Lung microvascular endothelial cell (primary cell): ENCODE measurements around the gene HSPB2. TPM values are rescaled to one million over a fixed set of nuclear protein-coding genes. Genes with fewer than 3 reads are reported as not detected.
"Not testable (repeated sequence)": the region's sequence is repeated elsewhere in the genome, so short reads cannot be mapped to it uniquely, and the experiment has no call there.

ENCODE experiments used
- DNase-seq, 2 donors: peaks; one replicate each; pipeline versions ENCODE4 v3.0.0 to v3.0.0-alpha.2; 2010; ENCODE audit warnings: low read depth in 2 of 2
- total RNA-seq: library from RNA; depleted of rRNA; stranded (reverse); fragments of >200 nt; gene quantifications from 2 replicates; pipeline ENCODE4 v1.2.1, GENCODE V29; 2014

HSPB2 gene, protein sequence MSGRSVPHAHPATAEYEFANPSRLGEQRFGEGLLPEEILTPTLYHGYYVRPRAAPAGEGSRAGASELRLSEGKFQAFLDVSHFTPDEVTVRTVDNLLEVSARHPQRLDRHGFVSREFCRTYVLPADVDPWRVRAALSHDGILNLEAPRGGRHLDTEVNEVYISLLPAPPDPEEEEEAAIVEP
- not detected in 2 replicates for total RNA-seq

DNA sequence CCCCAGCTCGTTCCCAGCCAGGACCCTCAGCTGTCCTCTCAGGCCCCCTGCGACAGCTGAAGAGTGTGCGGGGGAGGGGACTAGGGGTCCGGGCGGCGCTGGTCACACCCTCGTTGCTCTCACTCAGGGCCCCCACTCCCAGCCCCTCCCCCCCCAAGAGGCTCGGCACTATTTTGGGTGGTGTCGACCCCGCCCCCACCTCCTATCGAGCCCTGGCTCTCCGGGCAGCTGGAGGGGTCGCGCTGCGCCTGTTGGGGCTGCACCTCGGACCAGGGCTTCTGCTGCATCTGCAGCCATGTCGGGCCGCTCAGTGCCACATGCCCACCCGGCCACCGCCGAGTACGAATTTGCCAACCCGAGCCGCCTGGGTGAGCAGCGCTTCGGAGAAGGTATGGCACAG, at the start of gene HSPB2:
HSPB2 (plus strand) TSS at position 200 of the 400 bp plus-strand sequence; CDS start at position 296, 96 bp downstream.
- no peak for DNase-seq

DNA sequence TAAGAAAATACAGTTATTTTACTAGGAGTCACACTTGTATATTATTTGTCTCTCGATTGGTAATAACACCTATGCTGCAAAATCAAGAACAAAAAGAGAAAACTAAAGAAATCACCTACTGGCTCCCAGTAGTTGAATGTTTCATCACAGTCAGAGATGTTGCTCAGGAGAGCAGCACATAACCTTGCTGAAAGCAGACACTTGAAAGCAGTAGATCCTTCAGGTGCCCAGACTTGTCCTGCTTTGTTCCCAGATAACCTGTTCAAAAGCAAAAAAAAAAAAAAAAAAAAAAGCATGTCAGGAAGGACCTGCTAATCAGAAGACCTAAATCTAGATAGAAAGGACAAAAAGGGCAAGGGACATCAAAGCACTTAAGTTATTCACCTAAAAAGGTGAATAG, 42.4 kb upstream of the HSPB2 start:
- no peak for DNase-seq

DNA sequence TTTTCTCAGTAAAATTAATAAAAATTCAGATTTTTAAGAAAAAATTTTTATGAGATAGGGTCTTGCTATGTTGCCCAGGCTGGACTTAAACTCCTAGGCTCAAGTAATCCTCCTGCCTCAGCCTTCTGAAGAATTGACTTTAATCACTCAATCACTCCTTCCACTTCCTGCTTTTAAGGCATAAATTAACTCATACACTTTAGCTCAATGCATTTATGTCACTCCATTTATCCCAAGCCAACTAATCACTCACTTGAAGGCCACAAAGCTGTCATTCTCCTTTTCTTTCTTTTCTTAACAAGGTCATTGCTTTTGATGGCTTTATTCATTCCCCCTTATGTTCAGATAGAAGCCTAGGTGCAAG, 42.0 kb upstream of the HSPB2 start:
- DNase-seq: no peak

DNA sequence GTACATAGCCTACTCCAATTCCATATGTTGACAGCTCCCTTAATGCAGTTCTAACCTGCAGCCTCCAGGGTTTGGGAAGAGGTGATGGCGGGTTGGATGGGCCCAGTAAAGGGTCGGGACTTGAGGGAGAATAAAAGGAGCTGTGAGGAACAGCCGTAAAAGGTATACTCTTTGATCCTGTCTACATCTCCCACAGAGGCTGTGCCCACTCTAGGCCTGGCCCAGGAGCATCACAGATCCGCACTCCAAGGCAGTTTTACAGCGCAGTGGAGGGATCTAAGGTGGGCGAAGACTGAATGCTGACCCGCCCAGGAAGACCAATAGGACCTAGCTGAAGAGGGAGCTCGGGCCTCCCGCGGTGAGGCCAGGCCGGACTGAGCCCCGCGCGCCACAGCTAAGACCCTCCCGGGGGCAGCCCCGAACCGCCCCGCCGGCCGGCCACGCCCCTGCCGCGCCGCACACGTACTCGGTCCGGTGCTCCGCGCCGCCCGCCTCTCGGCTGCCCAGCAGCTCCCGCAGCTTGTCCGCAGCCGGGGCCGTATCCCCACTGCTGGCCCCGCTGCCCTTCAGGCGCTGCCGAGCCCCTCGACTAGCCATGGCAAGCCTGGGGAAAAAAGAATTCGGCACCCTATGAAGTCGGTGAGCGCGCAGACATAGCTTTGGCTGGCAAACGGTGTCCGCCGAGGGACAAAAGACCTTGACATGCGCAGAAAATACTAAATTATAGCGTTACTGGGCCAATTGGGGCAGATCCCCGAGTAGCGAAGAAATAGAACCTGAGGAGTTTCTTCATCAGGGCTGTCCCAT, 41.4 kb upstream of the HSPB2 start, which contains the start of gene ALG9:
ALG9 (minus strand) TSS at position 696 of the 807 bp plus-strand sequence; CDS start at position 597, 99 bp downstream.
- peak; percentile 86 to 88 for DNase-seq

DNA sequence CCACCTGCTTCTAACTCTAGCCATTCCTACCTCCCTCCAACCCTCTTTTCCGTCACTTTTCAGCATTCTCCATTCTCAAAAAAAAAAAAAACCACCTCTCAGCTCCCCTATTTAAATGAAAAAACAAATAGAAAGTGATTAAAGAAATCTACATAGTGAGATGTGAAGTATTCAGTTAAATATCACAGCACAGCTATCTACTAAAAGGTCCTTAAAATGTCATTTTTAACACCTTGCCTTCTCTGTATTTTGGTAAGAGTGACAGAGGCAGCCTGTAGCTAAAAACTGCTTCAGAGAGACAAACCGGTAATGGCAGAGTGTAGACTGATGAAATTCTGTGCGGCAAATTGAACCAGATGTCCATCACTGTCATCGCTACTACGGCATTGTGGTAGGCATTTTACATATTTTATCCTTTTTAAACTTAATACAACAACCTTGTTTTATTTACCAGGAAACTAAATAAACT, 40.8 kb upstream of the HSPB2 start:
- peak in 1 of 2 donors; percentile 20 for DNase-seq

DNA sequence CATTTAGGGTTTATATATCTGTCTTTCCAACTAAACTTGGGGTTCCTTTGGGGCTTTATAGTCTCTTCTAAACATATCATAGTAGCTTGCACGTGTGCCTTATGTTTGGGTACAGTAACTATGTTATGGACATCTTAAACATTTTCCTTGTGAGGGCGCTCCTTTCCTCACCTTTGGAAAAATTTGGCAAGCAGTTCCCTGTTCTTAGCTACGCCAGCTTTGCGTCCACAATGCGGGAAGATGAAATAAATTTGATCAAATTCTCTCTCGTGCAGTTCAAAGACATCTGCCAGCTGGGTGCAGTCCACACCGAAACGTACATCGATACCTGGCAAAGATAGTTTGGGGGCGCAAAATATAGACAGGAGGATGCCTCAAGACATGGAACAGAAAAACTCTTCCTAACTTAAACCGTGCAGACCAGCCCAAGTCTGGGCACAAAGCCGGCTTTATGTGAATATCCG, 34.1 kb upstream of the HSPB2 start:
- peak in 1 of 2 donors; percentile 18 for DNase-seq

DNA sequence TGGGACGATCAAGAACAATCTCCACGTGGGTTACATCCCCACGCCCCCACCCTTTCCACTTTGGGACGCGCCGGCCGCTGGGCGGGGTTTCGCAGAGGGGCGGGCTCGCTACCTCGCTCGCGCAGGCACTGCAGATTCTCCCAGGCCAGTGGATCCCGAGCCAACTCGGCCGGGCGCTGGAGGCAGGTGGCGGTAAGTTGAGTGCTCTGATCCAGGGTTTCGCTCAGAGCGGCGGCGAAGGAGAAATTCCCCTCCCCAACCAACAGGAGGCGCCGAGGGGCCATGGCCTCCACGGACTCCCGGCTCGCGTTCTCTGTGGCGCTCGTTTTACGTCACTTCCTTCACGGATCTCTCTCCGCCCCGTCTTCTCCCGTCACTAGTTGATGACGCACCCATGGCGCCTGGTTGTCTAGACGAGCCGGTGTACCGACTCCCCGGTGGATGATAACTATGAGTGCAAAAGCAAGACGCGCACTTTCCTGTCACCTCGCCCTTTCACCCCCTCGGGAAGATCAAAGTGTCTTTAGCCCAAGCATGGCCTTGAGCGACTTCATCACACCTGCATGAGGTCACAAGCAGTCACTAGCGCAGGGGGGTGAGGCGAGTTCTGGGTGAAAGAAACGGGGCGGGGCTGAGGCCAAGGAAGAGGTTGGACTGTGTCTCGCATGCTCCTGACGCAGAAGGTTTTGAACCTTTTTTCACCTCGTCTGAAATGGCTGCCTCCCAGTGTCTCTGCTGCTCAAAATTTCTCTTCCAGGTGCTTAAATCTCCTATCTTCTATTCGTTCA, 33.5 kb upstream of the HSPB2 start, which contains the start of the genes CFAP68 and FDXACB1:
CFAP68 (plus strand) TSS at position 693 of the 788 bp plus-strand sequence; CDS start at position 713, 20 bp downstream.
FDXACB1 (minus strand) TSS at position 317 of the 788 bp plus-strand sequence; CDS start at position 284, 33 bp downstream.
- peak; percentile 98 to 99 for DNase-seq

DNA sequence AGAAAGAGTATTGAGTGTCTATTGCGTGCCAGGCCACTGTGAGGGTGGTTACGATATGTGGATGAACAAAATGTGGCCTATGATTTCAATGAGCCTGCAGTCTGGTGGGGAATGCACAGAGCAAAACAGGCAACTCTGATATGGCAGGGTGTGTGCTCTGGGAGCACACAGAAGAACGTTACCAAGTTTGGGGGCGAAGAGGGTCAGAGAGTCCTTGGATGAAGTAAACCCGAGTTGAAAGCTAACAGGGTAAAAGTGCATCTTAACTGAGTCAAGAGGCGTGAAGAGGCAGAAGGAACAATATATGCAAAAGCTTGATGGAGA, 32.9 kb upstream of the HSPB2 start:
- DNase-seq: no peak

DNA sequence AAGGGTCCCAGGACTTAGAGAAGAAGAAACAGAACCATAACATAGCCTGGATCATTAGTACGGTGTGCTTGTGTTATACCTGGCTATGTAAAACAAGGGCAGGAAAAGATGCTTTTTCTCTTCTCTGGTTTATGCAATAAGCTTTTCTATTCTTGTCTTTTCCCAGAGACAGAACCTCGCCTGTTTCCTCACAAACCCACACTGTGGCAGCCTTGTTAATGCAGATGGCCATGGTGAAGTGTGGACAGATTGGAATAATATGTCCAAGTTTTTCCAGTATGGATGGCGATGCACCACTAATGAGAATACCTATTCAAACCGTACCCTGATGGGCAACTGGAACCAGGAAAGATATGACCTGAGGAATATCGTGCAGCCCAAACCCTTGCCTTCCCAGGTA, 30.3 kb upstream of the HSPB2 start:
- no peak for DNase-seq

DNA sequence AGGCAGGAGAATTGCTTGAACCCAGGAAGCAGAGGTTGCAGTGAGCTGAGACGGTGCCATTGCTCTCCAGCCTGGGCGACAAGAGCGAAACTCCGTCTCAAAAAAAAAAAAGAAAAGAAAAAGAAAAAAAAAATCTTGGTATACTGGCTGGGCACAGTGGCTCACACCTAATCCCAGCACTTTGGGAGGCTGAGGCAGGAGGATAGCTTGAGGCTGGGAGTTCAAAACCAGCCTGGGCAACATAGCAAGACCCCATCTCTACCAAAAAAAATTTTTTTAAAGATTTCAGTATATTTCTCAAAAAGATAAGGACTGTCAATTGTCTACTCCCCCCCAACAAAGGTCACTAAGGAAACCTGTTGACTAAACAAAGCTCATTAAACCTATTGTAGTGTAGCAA, 27.5 kb upstream of the HSPB2 start:
- not testable (repeated sequence) for DNase-seq

DNA sequence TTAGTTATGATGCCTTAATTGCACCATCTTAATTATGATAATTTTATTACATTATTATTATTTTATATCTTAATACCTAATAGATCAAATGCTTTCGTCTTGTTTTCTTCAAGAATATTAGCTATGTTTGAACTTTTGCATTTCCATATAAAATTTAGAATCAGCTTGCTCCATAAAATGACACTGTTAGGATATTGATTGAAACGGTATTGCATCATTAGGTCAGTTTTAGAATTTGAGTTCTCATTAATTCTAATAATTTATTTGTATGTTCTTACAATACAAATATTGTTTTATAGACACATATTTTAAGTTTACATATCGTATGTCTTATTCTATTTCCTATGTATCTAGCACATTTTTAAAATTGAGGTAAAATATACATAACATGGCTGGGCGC, 26.5 kb upstream of the HSPB2 start:
- no peak for DNase-seq

DNA sequence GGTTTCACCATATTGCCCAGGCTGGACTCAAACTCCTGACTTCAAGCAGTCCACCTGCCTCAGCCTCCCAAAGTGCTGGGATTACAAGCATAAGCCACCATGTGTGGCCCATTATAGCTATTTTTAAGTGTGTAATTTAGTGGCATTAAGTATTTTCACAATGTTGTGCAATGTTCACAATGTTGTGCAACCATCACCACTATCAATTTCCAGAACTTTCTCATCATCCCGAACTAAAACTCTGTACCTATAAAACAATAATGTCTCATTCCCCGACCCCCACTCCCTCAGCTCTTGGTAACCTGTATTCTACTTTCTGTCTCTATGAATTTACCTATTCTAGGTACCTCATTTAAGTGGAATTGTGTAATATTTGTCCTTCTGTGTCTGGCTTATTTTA, 25.7 kb upstream of the HSPB2 start:
- no peak for DNase-seq

DNA sequence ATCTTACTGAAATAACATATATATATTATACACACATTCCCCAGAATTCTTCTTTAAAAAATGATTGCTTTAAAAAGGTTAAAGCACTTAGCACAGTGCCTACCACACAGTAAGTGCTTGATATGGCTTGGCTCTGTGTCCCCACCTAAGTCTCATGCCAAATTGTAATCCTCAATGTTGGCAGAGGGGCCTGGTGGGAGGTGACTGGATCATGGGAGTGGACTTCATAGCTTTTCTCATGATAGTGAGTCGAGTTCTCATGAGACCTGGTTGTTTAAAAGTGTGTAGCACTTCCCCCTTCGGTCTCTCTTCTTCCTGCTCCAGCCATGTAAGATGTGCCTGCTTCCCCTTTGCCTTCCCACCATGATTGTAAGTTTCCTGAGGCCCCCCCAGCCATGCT, 7.1 kb upstream of the HSPB2 start:
- DNase-seq: no peak

DNA sequence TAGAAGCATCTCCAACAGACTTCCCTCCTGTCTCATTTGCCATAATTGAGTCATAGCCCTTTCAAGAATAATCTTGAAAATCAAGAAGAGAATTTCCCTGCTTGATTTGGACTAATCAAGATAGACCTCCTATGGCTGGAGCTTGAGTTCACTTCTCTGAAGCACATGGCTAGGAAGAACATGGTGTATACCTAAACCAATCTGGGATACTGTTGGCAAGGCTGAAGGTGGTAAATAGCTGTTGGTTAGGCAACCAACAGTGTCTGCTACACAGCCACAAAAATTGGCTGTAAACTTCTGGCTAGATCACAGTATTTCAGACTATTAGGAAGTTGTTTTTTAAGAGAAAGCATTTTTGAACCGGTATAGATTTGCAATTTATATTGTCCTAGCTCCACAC, 5.9 kb upstream of the HSPB2 start:
- DNase-seq: no peak

DNA sequence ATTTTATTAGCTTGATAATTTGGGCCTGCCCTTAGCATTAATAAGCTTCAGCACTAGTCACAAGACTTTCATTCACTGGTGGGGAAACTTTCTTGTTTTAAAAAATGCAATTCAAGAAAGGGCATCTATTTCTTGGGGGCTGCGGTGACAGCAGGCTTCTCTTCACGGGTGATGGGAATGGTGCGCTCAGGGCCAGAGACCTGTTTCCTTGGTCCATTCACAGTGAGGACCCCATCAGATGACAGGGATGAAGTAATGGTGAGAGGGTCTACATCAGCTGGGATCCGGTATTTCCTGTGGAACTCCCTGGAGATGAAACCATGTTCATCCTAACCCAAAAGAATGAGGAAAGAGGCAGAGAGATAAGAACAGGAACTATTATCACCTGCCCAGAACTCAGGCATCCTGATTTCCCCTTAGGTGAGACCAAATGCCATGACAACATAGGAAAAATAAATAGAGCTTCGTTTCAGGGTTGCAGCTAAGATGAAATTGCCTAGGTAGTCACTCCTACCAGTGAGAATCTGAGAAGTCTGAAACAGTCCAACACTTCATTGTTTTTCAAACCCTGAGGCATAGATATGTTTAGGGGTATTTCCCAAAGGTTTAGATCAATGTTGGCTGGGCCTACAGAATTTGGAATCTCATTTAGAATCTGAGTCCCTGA, 3.8 kb upstream of the HSPB2 start:
- DNase-seq: no peak

DNA sequence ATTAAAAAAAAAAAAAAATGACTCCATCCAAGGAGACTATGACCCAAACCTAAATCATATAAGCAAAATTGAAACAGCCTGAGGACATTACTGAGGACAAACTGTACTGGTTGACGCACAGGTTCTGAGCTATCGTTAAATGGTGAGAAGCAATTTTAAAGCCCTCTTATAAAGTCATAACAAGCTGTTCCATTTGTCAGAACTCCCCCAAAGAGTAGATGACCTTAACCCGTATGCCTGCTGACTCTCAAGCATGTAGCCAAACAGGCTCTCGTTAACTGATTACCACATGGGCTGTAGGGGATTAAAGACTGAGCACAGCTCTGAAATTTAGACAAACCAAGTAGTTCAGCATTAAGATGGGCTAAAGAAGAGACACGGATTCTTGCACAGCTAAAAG, 3.2 kb upstream of the HSPB2 start:
- DNase-seq: no peak

DNA sequence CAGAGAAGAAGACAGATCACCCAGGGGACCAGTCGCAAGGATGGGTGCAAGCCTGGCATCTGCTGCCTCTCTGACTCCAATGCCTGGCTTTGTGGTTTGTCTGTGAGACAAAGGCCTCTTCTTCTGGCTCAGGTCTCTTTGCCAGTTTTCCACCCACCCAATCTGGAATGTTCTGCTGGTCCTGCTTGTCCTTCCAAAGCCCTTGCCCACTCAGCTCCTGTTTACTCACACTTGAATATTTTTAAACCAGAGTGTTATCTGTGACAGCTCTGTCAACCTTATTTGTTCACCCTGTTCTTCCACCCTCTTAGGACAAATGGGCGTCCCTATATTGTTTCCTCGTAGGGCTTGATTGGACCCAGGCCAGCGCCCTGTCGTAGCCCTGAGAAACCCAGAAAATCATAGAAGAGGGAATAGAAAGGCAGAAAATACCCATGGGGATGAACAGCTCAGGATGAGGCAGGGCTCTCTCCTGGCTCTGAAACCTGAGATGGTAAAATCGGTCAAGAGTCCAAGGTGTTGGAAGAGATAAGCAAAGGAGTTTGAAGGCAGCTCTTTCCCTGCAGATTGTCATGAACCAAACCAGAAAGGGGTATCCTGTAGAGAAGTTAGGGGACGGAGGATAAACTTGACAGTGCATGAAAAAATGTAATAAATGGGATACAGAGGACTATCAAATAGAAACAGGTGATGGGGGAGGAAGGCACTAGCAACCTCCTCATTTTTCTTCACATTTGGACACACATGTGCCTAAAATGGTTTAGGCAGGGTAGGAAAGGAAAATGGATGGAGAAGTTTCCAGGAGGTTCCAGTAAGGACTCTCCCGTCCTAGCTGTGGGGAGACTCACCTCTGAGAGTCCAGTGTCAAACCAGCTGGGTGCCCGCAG, 1.6 kb upstream of the HSPB2 start:
- DNase-seq: no peak

DNA sequence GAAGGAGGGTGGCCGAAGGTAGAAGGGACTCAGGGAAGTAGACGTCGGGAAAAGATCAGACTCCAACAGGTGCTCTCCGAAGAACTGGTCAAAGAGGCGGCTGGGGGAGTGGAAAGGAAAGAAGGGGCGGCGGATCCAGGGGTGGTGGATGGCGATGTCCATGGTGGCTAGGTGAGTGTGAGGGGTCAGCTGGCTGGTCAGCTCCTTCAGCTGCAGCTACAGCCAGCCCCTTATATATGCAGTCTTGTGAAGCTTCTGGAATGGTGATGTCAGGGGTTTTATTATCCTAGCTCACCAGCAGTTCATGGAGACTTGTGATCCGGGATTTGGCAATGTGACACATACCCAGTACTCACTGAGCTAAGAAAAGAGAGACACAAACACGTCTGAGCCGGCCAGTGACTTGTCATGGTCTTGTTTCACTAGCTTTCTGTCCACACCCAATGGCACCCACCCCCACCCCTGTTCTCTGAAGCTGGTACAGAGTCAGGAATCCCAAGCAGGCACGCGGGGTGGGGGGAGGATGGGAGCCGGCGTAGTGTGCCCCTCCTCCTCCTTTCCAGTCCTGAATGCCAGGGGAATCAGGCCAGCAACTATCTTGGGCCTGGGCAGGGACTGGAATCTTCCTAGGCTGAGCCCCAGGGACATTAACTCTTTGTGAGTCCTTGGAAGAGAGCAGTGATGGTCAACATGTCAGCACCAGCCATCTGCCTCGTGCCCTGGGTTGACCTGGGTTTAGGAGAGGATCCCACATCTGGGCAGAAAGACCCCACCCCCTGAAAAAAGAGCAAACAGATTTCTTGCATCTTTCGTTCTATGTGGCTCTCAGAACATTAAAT, 752 bp upstream of the HSPB2 start, which contains the start of gene CRYAB:
CRYAB (minus strand) TSS at position 208 of the 839 bp plus-strand sequence; CDS start at position 162, 46 bp downstream.
- DNase-seq: peak in 1 of 2 donors; percentile 38
